ENCODE results near the gene ATG101. TPM values are rescaled to one million over a fixed set of nuclear protein-coding genes. Genes with fewer than 3 reads are reported as not detected.
A peak's percentile ranks its signal among the peaks of the same experiment; 100 is the strongest.

ATG101 gene
- total RNA-seq, 1 donor, result 64.4 TPM

DNA sequence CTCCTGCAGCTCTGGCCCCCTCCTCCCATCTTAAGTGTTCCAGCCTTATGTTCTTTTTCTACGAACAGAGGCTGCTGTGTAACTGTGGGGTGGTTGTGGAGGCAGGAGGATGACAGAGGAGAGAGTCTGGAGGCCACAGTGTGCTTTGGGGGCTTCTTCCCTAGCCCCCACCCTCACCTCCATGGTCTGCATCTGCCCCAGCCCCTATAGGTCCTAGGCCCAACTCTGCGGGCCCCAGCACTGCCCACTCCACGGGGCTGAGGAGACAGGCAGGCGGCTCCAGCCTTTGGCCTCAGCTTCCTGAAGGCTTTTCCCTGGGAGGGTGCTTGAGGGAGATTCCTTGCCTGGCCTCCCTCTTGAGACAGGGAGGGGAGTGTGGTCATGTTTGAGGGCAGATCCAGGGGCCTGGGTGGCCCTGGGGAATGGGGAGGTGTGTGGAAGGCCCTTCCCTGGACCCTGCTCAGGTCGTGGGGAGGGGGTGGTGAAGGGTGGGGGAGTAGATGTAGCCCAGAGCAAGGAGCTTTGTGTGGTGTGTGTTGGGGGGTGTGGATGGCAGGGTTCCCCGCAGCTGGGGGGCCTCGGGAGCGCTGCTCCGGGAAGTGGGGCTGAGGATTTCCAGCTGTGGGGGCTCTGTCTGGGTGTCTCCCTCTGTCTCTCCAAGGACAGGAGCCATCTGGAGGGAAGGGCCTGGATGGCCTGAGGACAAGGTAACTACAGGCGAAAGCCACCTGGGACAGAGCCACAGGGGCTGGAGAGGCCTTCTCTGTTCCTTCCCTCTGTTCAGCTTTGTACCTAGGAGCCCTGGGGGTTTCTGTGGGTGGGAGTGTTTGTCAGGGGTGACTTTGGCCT, 10.8 kb downstream of the ATG101 start:
- DNase-seq (ENCODE audit: insufficient read length, low spot score, missing footprints), result peak; percentile 82
- TF ChIP-seq, protein P1, sequence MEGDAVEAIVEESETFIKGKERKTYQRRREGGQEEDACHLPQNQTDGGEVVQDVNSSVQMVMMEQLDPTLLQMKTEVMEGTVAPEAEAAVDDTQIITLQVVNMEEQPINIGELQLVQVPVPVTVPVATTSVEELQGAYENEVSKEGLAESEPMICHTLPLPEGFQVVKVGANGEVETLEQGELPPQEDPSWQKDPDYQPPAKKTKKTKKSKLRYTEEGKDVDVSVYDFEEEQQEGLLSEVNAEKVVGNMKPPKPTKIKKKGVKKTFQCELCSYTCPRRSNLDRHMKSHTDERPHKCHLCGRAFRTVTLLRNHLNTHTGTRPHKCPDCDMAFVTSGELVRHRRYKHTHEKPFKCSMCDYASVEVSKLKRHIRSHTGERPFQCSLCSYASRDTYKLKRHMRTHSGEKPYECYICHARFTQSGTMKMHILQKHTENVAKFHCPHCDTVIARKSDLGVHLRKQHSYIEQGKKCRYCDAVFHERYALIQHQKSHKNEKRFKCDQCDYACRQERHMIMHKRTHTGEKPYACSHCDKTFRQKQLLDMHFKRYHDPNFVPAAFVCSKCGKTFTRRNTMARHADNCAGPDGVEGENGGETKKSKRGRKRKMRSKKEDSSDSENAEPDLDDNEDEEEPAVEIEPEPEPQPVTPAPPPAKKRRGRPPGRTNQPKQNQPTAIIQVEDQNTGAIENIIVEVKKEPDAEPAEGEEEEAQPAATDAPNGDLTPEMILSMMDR (IDR thresholded peaks at IDR 0.05; ENCODE audit: extremely low read depth, low read depth, low read length), result no peak
- Histone ChIP-seq H2AFZ (ENCODE audit: low read length) (no peak overlapping the region), H3K36me3 (ENCODE audit: insufficient read depth, low read length) (peaks cover 34% of the 10 kb centered on the region), H3K4me1 (ENCODE audit: insufficient read depth, low read length) (peaks cover 26% of the 10 kb centered on the region), H3K4me3 (ENCODE audit: insufficient read depth, low read length) (no peak overlapping the region), H4K20me1 (ENCODE audit: insufficient read depth, low read length) (peaks cover 46% of the 10 kb centered on the region), H3K27me3 (ENCODE audit: insufficient read depth, low read length) (no peaks in the 10 kb centered on the region), H3K79me2 (ENCODE audit: insufficient read depth, low read length) (peaks cover 32% of the 10 kb centered on the region), H3K9me3 (ENCODE audit: low read depth, low read length) (no peaks in the 10 kb centered on the region), H3K4me2 (ENCODE audit: insufficient read depth, low read length) (no peak overlapping the region), H3K27ac (ENCODE audit: low read depth, low read length) (no peak overlapping the region)

- Histone ChIP-seq H3K9me3 (ENCODE audit: low read depth, low read length) (no peaks in the 10 kb centered on the region), H3K4me3 (ENCODE audit: insufficient read depth, low read length) (no peak overlapping the region), H3K27ac (ENCODE audit: low read depth, low read length) (peak overlapping the region; percentile 57), H3K27me3 (ENCODE audit: insufficient read depth, low read length) (no peaks in the 10 kb centered on the region), H2AFZ (ENCODE audit: low read length) (no peak overlapping the region), H3K4me1 (ENCODE audit: insufficient read depth, low read length) (peaks cover 25% of the 10 kb centered on the region), H3K4me2 (ENCODE audit: insufficient read depth, low read length) (peak overlapping the region; percentile 69), H3K79me2 (ENCODE audit: insufficient read depth, low read length) (peaks cover 25% of the 10 kb centered on the region), H3K36me3 (ENCODE audit: insufficient read depth, low read length) (peaks cover 28% of the 10 kb centered on the region), H4K20me1 (ENCODE audit: insufficient read depth, low read length) (peaks cover 39% of the 10 kb centered on the region)
- TF ChIP-seq, protein P1 (IDR thresholded peaks at IDR 0.05; ENCODE audit: extremely low read depth, low read depth, low read length), result no peak
- DNase-seq (ENCODE audit: insufficient read length, low spot score, missing footprints), result peak; percentile 82
Measured at GRCh38 chr12:52081263-52081733, 11.5 kb downstream of the ATG101 start.

DNA sequence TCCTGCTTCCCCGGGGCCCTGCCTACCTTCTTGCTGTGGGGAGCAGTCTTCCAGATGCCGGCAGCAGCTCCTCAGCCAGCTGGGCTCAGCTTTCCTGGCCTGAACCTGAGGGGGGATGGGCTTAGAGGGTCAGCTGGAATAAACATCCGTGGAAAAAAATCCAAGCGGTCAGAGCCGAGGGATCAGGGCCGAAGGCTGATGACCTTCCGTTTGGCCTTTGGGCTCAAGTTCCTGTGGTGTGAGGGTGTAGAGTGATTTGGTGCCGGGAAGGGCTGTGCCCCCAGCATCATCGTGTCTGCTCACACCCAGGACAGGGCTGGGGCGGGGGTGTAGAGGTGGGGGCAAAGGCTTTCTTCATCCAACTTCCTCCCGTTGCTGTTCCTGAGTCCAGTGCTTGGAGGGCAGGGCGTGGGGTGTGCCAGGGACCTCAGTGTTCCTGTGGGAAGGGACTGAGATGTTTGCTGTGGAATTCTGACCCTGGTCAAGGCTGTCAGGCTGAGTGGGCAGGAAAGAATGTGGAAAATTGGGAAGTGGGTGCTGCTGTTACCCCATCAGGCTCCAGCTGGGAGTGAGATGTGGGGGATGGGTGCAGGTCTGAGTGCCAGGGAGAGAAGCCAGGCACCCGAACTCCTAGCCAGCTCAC, 12.4 kb downstream of the ATG101 start:
- DNase-seq (ENCODE audit: insufficient read length, low spot score, missing footprints), result peak; percentile 92
- H3K4me1 ChIP-seq (ENCODE audit: insufficient read depth, low read length), result peaks cover 25% of the 10 kb centered on the region
- H3K79me2 ChIP-seq (ENCODE audit: insufficient read depth, low read length), result peaks cover 16% of the 10 kb centered on the region
- H3K4me2 ChIP-seq (ENCODE audit: insufficient read depth, low read length), result peak overlapping the region; percentile 69
- TF ChIP-seq, protein P1 (IDR thresholded peaks at IDR 0.05; ENCODE audit: extremely low read depth, low read depth, low read length), result no peak
- peaks cover 31% of the 10 kb centered on the region for H4K20me1 ChIP-seq (ENCODE audit: insufficient read depth, low read length)
- H3K27ac ChIP-seq (ENCODE audit: low read depth, low read length), result peak overlapping the region; percentile 57
- no peaks in the 10 kb centered on the region for H3K27me3 ChIP-seq (ENCODE audit: insufficient read depth, low read length)
- no peaks in the 10 kb centered on the region for H3K9me3 ChIP-seq (ENCODE audit: low read depth, low read length)
- no peak overlapping the region for H2AFZ ChIP-seq (ENCODE audit: low read length)
- peak overlapping the region; percentile 32 for H3K4me3 ChIP-seq (ENCODE audit: insufficient read depth, low read length)
- H3K36me3 ChIP-seq (ENCODE audit: insufficient read depth, low read length), result peaks cover 20% of the 10 kb centered on the region

DNA sequence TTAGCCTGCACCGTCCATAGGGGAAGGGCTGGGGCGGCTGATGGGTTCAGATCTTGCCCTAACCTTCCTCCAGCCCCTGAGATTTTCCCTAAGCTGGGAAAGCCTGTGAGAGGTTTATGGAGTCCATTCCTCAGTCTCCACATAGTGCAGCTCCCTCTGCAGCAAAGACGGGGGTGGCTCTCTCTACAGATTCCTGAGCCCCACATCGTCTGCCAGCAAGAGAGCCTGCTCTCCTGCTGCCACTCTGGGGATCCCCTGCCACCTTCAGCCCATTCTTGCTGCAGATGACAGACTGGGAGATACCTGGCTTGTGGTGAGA, 12.8 kb downstream of the ATG101 start:
- DNase-seq (ENCODE audit: insufficient read length, low spot score, missing footprints), result peak; percentile 92
- H3K9me3 ChIP-seq (ENCODE audit: low read depth, low read length), result no peaks in the 10 kb centered on the region
- TF ChIP-seq, protein P1 (IDR thresholded peaks at IDR 0.05; ENCODE audit: extremely low read depth, low read depth, low read length), result no peak
- peaks cover 26% of the 10 kb centered on the region for H4K20me1 ChIP-seq (ENCODE audit: insufficient read depth, low read length)
- H2AFZ ChIP-seq (ENCODE audit: low read length), result no peak overlapping the region
- H3K36me3 ChIP-seq (ENCODE audit: insufficient read depth, low read length), result peaks cover 16% of the 10 kb centered on the region
- peaks cover 14% of the 10 kb centered on the region for H3K79me2 ChIP-seq (ENCODE audit: insufficient read depth, low read length)
- H3K4me3 ChIP-seq (ENCODE audit: insufficient read depth, low read length), result peak overlapping the region; percentile 32
- H3K4me1 ChIP-seq (ENCODE audit: insufficient read depth, low read length), result peaks cover 25% of the 10 kb centered on the region
- peak overlapping the region; percentile 69 for H3K4me2 ChIP-seq (ENCODE audit: insufficient read depth, low read length)
- no peaks in the 10 kb centered on the region for H3K27me3 ChIP-seq (ENCODE audit: insufficient read depth, low read length)
- H3K27ac ChIP-seq (ENCODE audit: low read depth, low read length), result peak overlapping the region; percentile 57
